ENCODE data around the gene SLCO3A1.

The SLCO3A1 gene

DNA sequence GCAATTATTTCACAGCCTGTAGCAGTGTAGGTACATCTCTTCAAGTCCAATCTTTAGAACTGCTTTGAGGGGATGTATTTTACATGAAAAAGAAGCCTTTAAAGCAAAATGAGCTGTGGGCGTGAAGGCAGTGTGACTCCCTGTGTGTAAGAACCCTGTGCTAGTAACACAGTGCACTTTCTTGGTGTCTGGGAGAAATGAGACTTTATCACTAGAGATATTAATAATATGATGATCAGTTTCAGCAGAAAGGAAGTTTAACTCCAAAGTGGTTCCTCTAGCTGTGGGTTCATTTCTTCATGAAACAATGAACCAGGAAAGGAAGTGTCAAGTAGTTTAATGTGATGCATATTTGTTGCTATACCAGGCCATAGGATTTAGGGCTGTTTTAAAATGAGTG lies 41.5 kb downstream of the SLCO3A1 start:
- Histone ChIP-seq H3K27ac (ENCODE audit: low read depth, low read length) (no peak overlapping the region), H3K9me3 (ENCODE audit: control insufficient read depth in 5 of 5, low read length in 5 of 5) (peaks cover 0 to 5% (median 0%) of the 10 kb centered on the region in 5 donors), H3K27me3 (ENCODE audit: control insufficient read depth in 5 of 5, insufficient read depth in 4 of 5, low read length in 5 of 5) (no peaks in the 10 kb centered on the region), H3K9ac (ENCODE audit: low read length in 5 of 5) (no peak overlapping the region), H3K36me3 (ENCODE audit: control insufficient read depth in 5 of 5, insufficient read depth in 5 of 5, low read length in 5 of 5) (no peaks in the 10 kb centered on the region), H3K4me3 (ENCODE audit: low read depth in 1 of 5, low read length in 5 of 5) (no peak overlapping the region), H3K4me1 (ENCODE audit: control insufficient read depth in 5 of 5, insufficient read depth in 5 of 5, low read length in 5 of 5) (peaks cover 0 to 5% (median 0%) of the 10 kb centered on the region in 5 donors)

DNA sequence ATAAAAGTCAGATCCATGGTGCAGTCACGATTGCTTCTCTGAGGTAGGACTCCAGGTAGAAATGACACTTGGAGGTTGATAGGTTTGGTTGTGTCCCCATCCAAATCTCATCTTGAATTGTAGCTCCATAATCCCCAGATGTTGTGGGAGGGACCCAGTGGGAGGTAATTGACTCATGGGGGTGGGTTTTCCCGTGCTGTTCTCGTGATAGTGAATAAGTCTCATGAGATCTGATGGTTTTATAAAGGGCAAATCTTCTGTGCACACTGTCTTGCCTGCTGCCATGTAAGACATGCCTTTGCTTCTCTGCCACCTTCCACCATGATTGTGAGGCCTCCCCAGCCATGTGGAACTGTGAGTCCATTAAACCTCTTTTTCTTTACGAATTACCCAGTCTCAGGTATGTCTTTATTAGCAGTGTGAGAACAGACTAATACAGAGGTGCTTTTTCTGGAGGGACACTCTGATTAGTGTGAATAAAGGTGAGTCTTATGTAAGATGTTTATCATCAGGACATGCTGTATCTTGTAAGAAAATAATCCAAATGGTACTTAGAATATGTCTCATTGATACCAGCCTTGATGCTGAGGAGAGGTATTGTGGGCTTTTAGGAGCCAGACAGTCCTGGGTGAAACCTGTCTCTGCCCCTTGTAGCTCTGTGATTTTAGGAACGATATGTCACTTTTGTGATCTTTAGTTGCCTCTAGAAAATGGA lies 43.0 kb downstream of the SLCO3A1 start:
- H3K4me3 ChIP-seq (ENCODE audit: low read depth in 1 of 5, low read length in 5 of 5) = no peak overlapping the region
- H3K36me3 ChIP-seq (ENCODE audit: control insufficient read depth in 5 of 5, insufficient read depth in 5 of 5, low read length in 5 of 5) = no peaks in the 10 kb centered on the region
- H3K27me3 ChIP-seq (ENCODE audit: control insufficient read depth in 5 of 5, insufficient read depth in 4 of 5, low read length in 5 of 5) = no peaks in the 10 kb centered on the region
- H3K9me3 ChIP-seq (ENCODE audit: control insufficient read depth in 5 of 5, low read length in 5 of 5) = peaks cover 0 to 5% (median 2%) of the 10 kb centered on the region in 5 donors
- no peak overlapping the region for H3K9ac ChIP-seq (ENCODE audit: low read length in 5 of 5)
- no peak overlapping the region for H3K27ac ChIP-seq (ENCODE audit: low read depth, low read length)
- H3K4me1 ChIP-seq (ENCODE audit: control insufficient read depth in 5 of 5, insufficient read depth in 5 of 5, low read length in 5 of 5) = peaks cover 0 to 5% (median 0%) of the 10 kb centered on the region in 5 donors

GRCh38 chr15:91897585-91898372 lies 44.3 kb downstream of the SLCO3A1 start:
- Histone ChIP-seq H3K9ac (ENCODE audit: low read length in 5 of 5) (no peak overlapping the region), H3K4me1 (ENCODE audit: control insufficient read depth in 5 of 5, insufficient read depth in 5 of 5, low read length in 5 of 5) (peaks cover 0 to 5% (median 0%) of the 10 kb centered on the region in 5 donors), H3K27me3 (ENCODE audit: control insufficient read depth in 5 of 5, insufficient read depth in 4 of 5, low read length in 5 of 5) (no peaks in the 10 kb centered on the region), H3K36me3 (ENCODE audit: control insufficient read depth in 5 of 5, insufficient read depth in 5 of 5, low read length in 5 of 5) (no peaks in the 10 kb centered on the region), H3K27ac (ENCODE audit: low read depth, low read length) (no peak overlapping the region), H3K4me3 (ENCODE audit: low read depth in 1 of 5, low read length in 5 of 5) (no peak overlapping the region), H3K9me3 (ENCODE audit: control insufficient read depth in 5 of 5, low read length in 5 of 5) (peaks cover 2 to 14% (median 3%) of the 10 kb centered on the region in 5 donors)

DNA sequence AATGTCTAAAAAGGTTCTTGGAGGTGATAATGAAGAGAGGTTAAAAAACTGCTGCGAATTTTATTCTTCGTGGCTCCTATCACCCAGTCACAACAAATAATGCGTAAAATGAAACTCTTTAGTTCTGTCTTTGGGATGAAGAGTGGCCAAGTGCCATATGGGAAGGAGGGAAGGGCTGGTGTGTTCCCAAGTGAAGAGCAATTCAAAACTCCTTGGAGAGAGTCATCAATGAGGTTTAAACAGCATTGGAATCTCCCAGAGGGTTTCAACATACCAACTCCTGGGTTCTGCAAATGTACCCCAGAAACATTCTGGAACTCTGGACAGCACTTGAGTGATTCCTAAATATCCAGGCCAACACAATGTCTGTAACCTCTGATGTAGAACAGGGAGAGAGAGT lies 45.3 kb downstream of the SLCO3A1 start:
- H3K9ac ChIP-seq (ENCODE audit: low read length in 5 of 5) = no peak overlapping the region
- H3K27ac ChIP-seq (ENCODE audit: low read depth, low read length) = no peak overlapping the region

DNA sequence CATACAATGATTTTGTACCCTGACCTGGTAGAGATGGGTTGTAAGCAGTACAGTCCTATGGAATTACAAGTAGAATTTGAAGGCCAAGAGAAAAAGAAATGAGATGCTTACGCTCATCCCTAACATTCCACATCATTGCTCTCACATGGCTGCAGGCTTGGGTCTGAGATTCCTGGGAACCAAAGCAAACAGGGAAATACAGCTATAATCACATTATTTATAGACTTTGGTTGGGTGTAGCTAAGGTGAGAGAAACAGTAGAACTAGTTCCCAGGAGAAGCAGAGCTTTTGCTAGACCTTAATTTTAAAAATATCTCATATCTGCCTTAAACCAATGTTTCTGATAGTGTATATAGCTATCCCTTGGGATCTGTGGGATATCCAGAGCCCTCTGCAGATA lies 51.4 kb downstream of the SLCO3A1 start:
- Histone ChIP-seq H3K36me3 (ENCODE audit: control insufficient read depth in 5 of 5, insufficient read depth in 5 of 5, low read length in 5 of 5) (peaks cover 0 to 5% (median 0%) of the 10 kb centered on the region in 5 donors), H3K4me3 (ENCODE audit: low read depth in 1 of 5, low read length in 5 of 5) (no peak overlapping the region), H3K9me3 (ENCODE audit: control insufficient read depth in 5 of 5, low read length in 5 of 5) (peaks cover 0 to 9% (median 3%) of the 10 kb centered on the region in 5 donors), H3K4me1 (ENCODE audit: control insufficient read depth in 5 of 5, insufficient read depth in 5 of 5, low read length in 5 of 5) (no peaks in the 10 kb centered on the region), H3K27ac (ENCODE audit: low read depth, low read length) (no peak overlapping the region), H3K9ac (ENCODE audit: low read length in 5 of 5) (no peak overlapping the region), H3K27me3 (ENCODE audit: control insufficient read depth in 5 of 5, insufficient read depth in 4 of 5, low read length in 5 of 5) (no peaks in the 10 kb centered on the region)

More for the DNA sequence above, 45.3 kb downstream of the SLCO3A1 start:
- H3K4me3 ChIP-seq (ENCODE audit: low read depth in 1 of 5, low read length in 5 of 5) = no peak overlapping the region
- H3K36me3 ChIP-seq (ENCODE audit: control insufficient read depth in 5 of 5, insufficient read depth in 5 of 5, low read length in 5 of 5) = peaks cover 0 to 5% (median 0%) of the 10 kb centered on the region in 5 donors
- no peaks in the 10 kb centered on the region for H3K27me3 ChIP-seq (ENCODE audit: control insufficient read depth in 5 of 5, insufficient read depth in 4 of 5, low read length in 5 of 5)
- peaks cover 0 to 5% (median 0%) of the 10 kb centered on the region in 5 donors for H3K4me1 ChIP-seq (ENCODE audit: control insufficient read depth in 5 of 5, insufficient read depth in 5 of 5, low read length in 5 of 5)
- H3K9me3 ChIP-seq (ENCODE audit: control insufficient read depth in 5 of 5, low read length in 5 of 5) = peaks cover 0 to 9% (median 3%) of the 10 kb centered on the region in 5 donors

GRCh38 chr15:91908391-91908790 lies 54.9 kb downstream of the SLCO3A1 start:
- peaks cover 0 to 3% (median 0%) of the 10 kb centered on the region in 5 donors for H3K4me1 ChIP-seq (ENCODE audit: control insufficient read depth in 5 of 5, insufficient read depth in 5 of 5, low read length in 5 of 5)
- H3K4me3 ChIP-seq (ENCODE audit: low read depth in 1 of 5, low read length in 5 of 5) = no peak overlapping the region
- no peaks in the 10 kb centered on the region for H3K27me3 ChIP-seq (ENCODE audit: control insufficient read depth in 5 of 5, insufficient read depth in 4 of 5, low read length in 5 of 5)
- H3K9me3 ChIP-seq (ENCODE audit: control insufficient read depth in 5 of 5, low read length in 5 of 5) = no peaks in the 10 kb centered on the region
- H3K36me3 ChIP-seq (ENCODE audit: control insufficient read depth in 5 of 5, insufficient read depth in 5 of 5, low read length in 5 of 5) = peaks cover 0 to 6% (median 0%) of the 10 kb centered on the region in 5 donors
- H3K9ac ChIP-seq (ENCODE audit: low read length in 5 of 5) = no peak overlapping the region
- no peak overlapping the region for H3K27ac ChIP-seq (ENCODE audit: low read depth, low read length)

DNA sequence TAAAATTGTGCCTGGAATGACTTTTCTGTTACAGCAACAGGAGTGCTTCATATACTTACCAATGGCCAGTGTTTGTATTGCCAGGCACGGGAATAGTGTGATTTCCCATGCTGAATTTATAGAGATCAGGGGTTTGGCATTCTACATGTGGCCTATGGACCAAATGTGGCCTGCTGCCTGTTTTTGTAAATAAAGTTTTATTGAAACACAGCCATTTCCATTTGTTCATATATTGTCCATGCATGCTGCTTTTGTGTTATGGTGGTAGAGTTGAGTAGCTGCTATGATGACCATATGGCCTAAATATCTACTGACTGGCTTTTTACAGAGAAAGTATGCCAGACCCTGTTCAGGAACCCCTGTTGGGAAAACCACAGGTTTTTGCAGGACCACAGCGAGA lies 55.6 kb downstream of the SLCO3A1 start:
- H3K4me3 ChIP-seq (ENCODE audit: low read depth in 1 of 5, low read length in 5 of 5) = no peak overlapping the region
- H3K27ac ChIP-seq (ENCODE audit: low read depth, low read length) = no peak overlapping the region
- H3K9ac ChIP-seq (ENCODE audit: low read length in 5 of 5) = no peak overlapping the region
- peaks cover 0 to 4% (median 3%) of the 10 kb centered on the region in 5 donors for H3K4me1 ChIP-seq (ENCODE audit: control insufficient read depth in 5 of 5, insufficient read depth in 5 of 5, low read length in 5 of 5)
- no peaks in the 10 kb centered on the region for H3K9me3 ChIP-seq (ENCODE audit: control insufficient read depth in 5 of 5, low read length in 5 of 5)
- peaks cover 0 to 4% (median 0%) of the 10 kb centered on the region in 5 donors for H3K36me3 ChIP-seq (ENCODE audit: control insufficient read depth in 5 of 5, insufficient read depth in 5 of 5, low read length in 5 of 5)
- H3K27me3 ChIP-seq (ENCODE audit: control insufficient read depth in 5 of 5, insufficient read depth in 4 of 5, low read length in 5 of 5) = no peaks in the 10 kb centered on the region

- Histone ChIP-seq H3K27ac (ENCODE audit: low read depth, low read length) (no peak overlapping the region), H3K9ac (ENCODE audit: low read length in 5 of 5) (no peak overlapping the region), H3K27me3 (ENCODE audit: control insufficient read depth in 5 of 5, insufficient read depth in 4 of 5, low read length in 5 of 5) (no peaks in the 10 kb centered on the region)
These were observed 56.1 kb downstream of the SLCO3A1 start for GRCh38 chr15:91909574-91909973.

DNA sequence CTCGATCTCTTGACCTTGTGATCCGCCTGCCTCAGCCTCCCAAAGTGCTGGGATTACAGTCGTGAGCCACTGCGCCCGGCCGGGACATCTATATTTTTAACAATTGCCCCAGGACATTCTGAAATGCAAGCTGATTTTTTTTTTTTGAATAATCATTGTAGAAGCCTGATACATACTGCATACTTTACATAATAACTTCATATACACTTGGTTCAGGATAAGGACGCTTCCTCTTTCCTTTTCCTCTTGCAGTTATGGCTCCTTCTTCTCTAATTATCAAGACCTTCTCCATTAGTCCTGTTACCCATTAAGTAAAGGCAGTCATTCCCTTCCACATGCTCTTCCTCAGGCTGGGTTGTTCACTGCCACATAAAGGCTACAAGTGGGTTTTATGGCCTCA lies 58.3 kb downstream of the SLCO3A1 start:
- Histone ChIP-seq H3K9me3 (ENCODE audit: control insufficient read depth in 5 of 5, low read length in 5 of 5) (no peaks in the 10 kb centered on the region), H3K9ac (ENCODE audit: low read length in 5 of 5) (no peak overlapping the region), H3K27ac (ENCODE audit: low read depth, low read length) (no peak overlapping the region), H3K36me3 (ENCODE audit: control insufficient read depth in 5 of 5, insufficient read depth in 5 of 5, low read length in 5 of 5) (peaks cover 0 to 14% (median 6%) of the 10 kb centered on the region in 5 donors), H3K4me3 (ENCODE audit: low read depth in 1 of 5, low read length in 5 of 5) (no peak overlapping the region), H3K4me1 (ENCODE audit: control insufficient read depth in 5 of 5, insufficient read depth in 5 of 5, low read length in 5 of 5) (peaks cover 0 to 4% (median 3%) of the 10 kb centered on the region in 5 donors), H3K27me3 (ENCODE audit: control insufficient read depth in 5 of 5, insufficient read depth in 4 of 5, low read length in 5 of 5) (no peaks in the 10 kb centered on the region)

More at GRCh38 chr15:91909574-91909973, 56.1 kb downstream of the SLCO3A1 start:
- H3K9me3 ChIP-seq (ENCODE audit: control insufficient read depth in 5 of 5, low read length in 5 of 5) = no peaks in the 10 kb centered on the region
- H3K4me1 ChIP-seq (ENCODE audit: control insufficient read depth in 5 of 5, insufficient read depth in 5 of 5, low read length in 5 of 5) = peaks cover 0 to 4% (median 3%) of the 10 kb centered on the region in 5 donors
- H3K36me3 ChIP-seq (ENCODE audit: control insufficient read depth in 5 of 5, insufficient read depth in 5 of 5, low read length in 5 of 5) = peaks cover 0 to 4% (median 0%) of the 10 kb centered on the region in 5 donors
- H3K4me3 ChIP-seq (ENCODE audit: low read depth in 1 of 5, low read length in 5 of 5) = no peak overlapping the region

DNA sequence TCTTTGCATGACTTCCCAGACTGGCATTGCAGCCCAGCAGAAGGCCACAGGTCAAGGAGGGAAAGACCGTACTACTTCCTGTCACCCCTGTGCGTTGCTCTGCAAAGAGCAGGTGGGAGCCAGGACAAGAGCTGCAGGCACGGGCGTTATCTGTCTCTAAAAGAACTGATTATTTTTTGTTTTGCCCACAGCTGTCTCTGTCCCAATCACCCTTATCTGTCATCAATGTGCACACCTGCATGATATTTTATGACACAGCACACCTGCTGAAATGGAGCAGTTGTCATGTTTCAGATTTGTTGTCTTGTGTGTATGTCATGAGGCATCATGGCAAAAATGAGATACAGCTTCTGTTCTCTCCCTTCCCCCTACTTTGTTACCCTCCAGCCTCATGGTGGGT lies 58.8 kb downstream of the SLCO3A1 start:
- no peaks in the 10 kb centered on the region for H3K27me3 ChIP-seq (ENCODE audit: control insufficient read depth in 5 of 5, insufficient read depth in 4 of 5, low read length in 5 of 5)
- peaks cover 0 to 14% (median 6%) of the 10 kb centered on the region in 5 donors for H3K36me3 ChIP-seq (ENCODE audit: control insufficient read depth in 5 of 5, insufficient read depth in 5 of 5, low read length in 5 of 5)
- peaks cover 0 to 4% (median 3%) of the 10 kb centered on the region in 5 donors for H3K4me1 ChIP-seq (ENCODE audit: control insufficient read depth in 5 of 5, insufficient read depth in 5 of 5, low read length in 5 of 5)
- no peaks in the 10 kb centered on the region for H3K9me3 ChIP-seq (ENCODE audit: control insufficient read depth in 5 of 5, low read length in 5 of 5)
- no peak overlapping the region for H3K27ac ChIP-seq (ENCODE audit: low read depth, low read length)
- no peak overlapping the region for H3K9ac ChIP-seq (ENCODE audit: low read length in 5 of 5)
- H3K4me3 ChIP-seq (ENCODE audit: low read depth in 1 of 5, low read length in 5 of 5) = no peak overlapping the region
